AG04450 (cell line): ENCODE results near the gene CAPG. TPM values are rescaled to one million over a fixed set of nuclear protein-coding genes. Genes with fewer than 3 reads are reported as not detected.
"Not testable (repeated sequence)": the region's sequence is repeated elsewhere in the genome, so short reads cannot be mapped to it uniquely, and the experiment has no call there.

Experiments
- CTCF ChIA-PET: fragments of 300-600, 350-600 bp; formaldehyde crosslinking; extraction: SDS; loops from one replicate; lab custom pipeline; 2022; ENCODE audit warnings: antibody characterized with exemption, inconsistent platforms; lab: Charles Lee
- POLR2A ChIA-PET: fragments of 350-600 bp; formaldehyde crosslinking; extraction: SDS; loops from one replicate; lab custom pipeline; 2021; ENCODE audit warnings: antibody characterized with exemption, inconsistent platforms; lab: Yijun Ruan, JAX
- DNase-seq: peaks from one replicate; pipeline ENCODE4 v3.0.0-alpha.2; 2011; ENCODE audit warnings: low read depth, low spot score
- H3K27ac ChIP-seq: one replicate; pipeline ENCODE4 v1.5.1; 2012; ENCODE audit warnings: low read depth, low read length, control low read depth
- H3K27me3 ChIP-seq: one replicate; pipeline ENCODE4 v1.6.0; 2012; ENCODE audit warnings: low read length; ENCODE audit not compliant: control insufficient read depth, insufficient read depth
- H3K4me3 ChIP-seq: 2 replicates; pipeline ENCODE4 v1.5.1; 2011; ENCODE audit warnings: mild to moderate bottlenecking, low read depth, low read length, control low read depth
- H3K9me3 ChIP-seq: 2 replicates; pipeline ENCODE4 v1.5.1; 2012; ENCODE audit warnings: low read length; ENCODE audit not compliant: control insufficient read depth, insufficient read depth
- CTCF ChIP-seq: IDR thresholded peaks from 2 replicates; pipeline ENCODE4 v1.5.1; 2011; ENCODE audit warnings: low read depth, low read length, control low read depth, inconsistent platforms
- polyA plus RNA-seq: library from polyadenylated mRNA; depleted of rRNA; stranded (reverse); fragments of >200 nt; gene quantifications from 2 replicates; pipeline ENCODE4 v1.2.3, GENCODE V29; 2011

The CAPG gene
- polyA plus RNA-seq, 1 experiment = 70.5 TPM

GRCh38 chr2:85388878-85389538, 21.2 kb downstream of the CAPG start:
- no peak overlapping the region for H3K4me3 ChIP-seq
- no peak for DNase-seq
- H3K27me3 ChIP-seq = no peaks in the 10 kb centered on the region
- H3K9me3 ChIP-seq = no peaks in the 10 kb centered on the region
- POLR2A ChIA-PET = interaction anchor here (0.6 to 2.3 kb wide), 2 partner anchors 31 to 150 kb away, joined by 6 to 7 read pairs; partner anchors contain the start of gene MAT2A
- CTCF ChIA-PET = interaction anchor here (0.6 to 6.6 kb wide), 3 partner anchors 31 to 425 kb away, joined by 3 to 40 read pairs (median 3); no protein-coding TSS in a partner anchor
- no peak for TF ChIP-seq CTCF
- H3K27ac ChIP-seq = no peak overlapping the region

- Histone ChIP-seq H3K9me3 (no peaks in the 10 kb centered on the region), H3K4me3 (no peak overlapping the region), H3K27ac (no peak overlapping the region), H3K27me3 (no peaks in the 10 kb centered on the region)
- no peak for TF ChIP-seq CTCF
- POLR2A ChIA-PET = interaction anchor here (0.6 to 2.3 kb wide), 2 partner anchors 22 to 151 kb away, joined by 3 to 7 read pairs; partner anchors contain the start of gene MAT2A
- no peak for DNase-seq
- CTCF ChIA-PET = no interaction called here
These were observed 22.4 kb downstream of the CAPG start for GRCh38 chr2:85387754-85388153.

GRCh38 chr2:85385746-85386145, 24.4 kb downstream of the CAPG start:
- ChIA-PET POLR2A (no interaction called here), CTCF (interaction anchor here (0.7 kb wide), 1 partner anchor 410 kb away, joined by 4 read pairs; no protein-coding TSS in a partner anchor)
- Histone ChIP-seq H3K4me3 (no peak overlapping the region), H3K27me3 (no peaks in the 10 kb centered on the region), H3K9me3 (no peaks in the 10 kb centered on the region), H3K27ac (no peak overlapping the region)
- DNase-seq = no peak
- TF ChIP-seq CTCF = no peak

- ChIA-PET POLR2A (interaction anchor here (1.8 kb wide), 1 partner anchor 168 kb away, joined by 4 read pairs; no protein-coding TSS in a partner anchor), CTCF (interaction anchor here (0.5 to 2.1 kb wide), 2 partner anchors 10 to 253 kb away, joined by 3 to 5 read pairs; no protein-coding TSS in a partner anchor)
- H3K4me3 ChIP-seq = no peak overlapping the region
- no peak for DNase-seq
- peaks cover 4% of the 10 kb centered on the region for H3K9me3 ChIP-seq
- TF ChIP-seq CTCF = no peak
- no peaks in the 10 kb centered on the region for H3K27me3 ChIP-seq
- no peak overlapping the region for H3K27ac ChIP-seq
These were observed 26.3 kb downstream of the CAPG start for GRCh38 chr2:85383850-85384249.

- H3K27me3 ChIP-seq, DNase-seq, H3K27ac ChIP-seq, H3K9me3 ChIP-seq, H3K4me3 ChIP-seq: not testable (repeated sequence)
- POLR2A ChIA-PET = interaction anchor here (0.6 to 1.8 kb wide), 2 partner anchors 29 to 169 kb away, joined by 3 to 4 read pairs; partner anchors contain the start of genes ELMOD3 and RETSAT
- CTCF ChIA-PET = interaction anchor here (2.1 kb wide), 1 partner anchor 10 kb away, joined by 5 read pairs; no protein-coding TSS in a partner anchor
These were observed 27.0 kb downstream of the CAPG start for GRCh38 chr2:85383151-85383550.
